Left ventricle myocardium inferior (tissue), 1 donor: ENCODE results near the gene DAG1. TPM values are rescaled to one million over a fixed set of nuclear protein-coding genes. Genes with fewer than 3 reads are reported as not detected.

ENCODE experiments used
- DNase-seq: peaks from one replicate; pipeline ENCODE4 v3.0.0-alpha.2; 2020
- H3K27ac ChIP-seq: fragments of 200-600 bp; replicated peaks from 2 replicates; pipeline ENCODE4 v1.8.0; 2021
- H3K27me3 ChIP-seq: fragments of 200-600 bp; 2 replicates; pipeline ENCODE4 v1.8.0; 2021; ENCODE audit warnings: low read depth
- H3K36me3 ChIP-seq: fragments of 200-600 bp; 2 replicates; pipeline ENCODE4 v1.8.0; 2021
- H3K4me1 ChIP-seq: fragments of 200-600 bp; 2 replicates; pipeline ENCODE4 v1.8.0; 2021
- H3K4me3 ChIP-seq: fragments of 200-600 bp; 2 replicates; pipeline ENCODE4 v1.8.0; 2021; ENCODE audit warnings: mild to moderate bottlenecking, moderate library complexity
- H3K9me3 ChIP-seq: fragments of 200-600 bp; replicated peaks from 2 replicates; pipeline ENCODE4 v1.8.0; 2021
- intact Hi-C: fragments of 100-400 bp; cut with micrococcal nuclease; formaldehyde crosslinking; loops from one replicate; pipeline ENCODE4 v1.11.0; 2022
- total RNA-seq: library from RNA; stranded (reverse); fragmentation: NEBNext Ultra II Directional; extraction: Animal tissue kit (Norgen Biotek cat#: 25700); gene quantifications from one replicate; pipeline ENCODE4 v1.2.1, GENCODE V29; 2021
- TF ChIP-seq, protein P1 (sequence below): fragments of 200-600 bp; IDR thresholded peaks from 2 replicates; pipeline ENCODE4 v1.8.0; 2021; ENCODE audit warnings: antibody characterized with exemption, mild to moderate bottlenecking, borderline replicate concordance
- donor health status: DM: no; HTN: yes; CAD: no; lungs with severe emphysema.

The DAG1 gene
- total RNA-seq, 1 donor from 2014 or later, result 117 TPM

- Histone ChIP-seq H3K27me3 (no peaks in the 10 kb centered on the region), H3K36me3 (peaks cover 45% of the 10 kb centered on the region), H3K27ac (no peak overlapping the region), H3K4me3 (no peak overlapping the region), H3K9me3 (no peaks in the 10 kb centered on the region), H3K4me1 (peaks cover 20% of the 10 kb centered on the region)
- no peak for DNase-seq
- intact Hi-C loops, result no loop called here
- TF ChIP-seq, protein P1, sequence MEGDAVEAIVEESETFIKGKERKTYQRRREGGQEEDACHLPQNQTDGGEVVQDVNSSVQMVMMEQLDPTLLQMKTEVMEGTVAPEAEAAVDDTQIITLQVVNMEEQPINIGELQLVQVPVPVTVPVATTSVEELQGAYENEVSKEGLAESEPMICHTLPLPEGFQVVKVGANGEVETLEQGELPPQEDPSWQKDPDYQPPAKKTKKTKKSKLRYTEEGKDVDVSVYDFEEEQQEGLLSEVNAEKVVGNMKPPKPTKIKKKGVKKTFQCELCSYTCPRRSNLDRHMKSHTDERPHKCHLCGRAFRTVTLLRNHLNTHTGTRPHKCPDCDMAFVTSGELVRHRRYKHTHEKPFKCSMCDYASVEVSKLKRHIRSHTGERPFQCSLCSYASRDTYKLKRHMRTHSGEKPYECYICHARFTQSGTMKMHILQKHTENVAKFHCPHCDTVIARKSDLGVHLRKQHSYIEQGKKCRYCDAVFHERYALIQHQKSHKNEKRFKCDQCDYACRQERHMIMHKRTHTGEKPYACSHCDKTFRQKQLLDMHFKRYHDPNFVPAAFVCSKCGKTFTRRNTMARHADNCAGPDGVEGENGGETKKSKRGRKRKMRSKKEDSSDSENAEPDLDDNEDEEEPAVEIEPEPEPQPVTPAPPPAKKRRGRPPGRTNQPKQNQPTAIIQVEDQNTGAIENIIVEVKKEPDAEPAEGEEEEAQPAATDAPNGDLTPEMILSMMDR, result no peak
Measured at GRCh38 chr3:49529567-49529966, 59.5 kb downstream of the DAG1 start.

DNA sequence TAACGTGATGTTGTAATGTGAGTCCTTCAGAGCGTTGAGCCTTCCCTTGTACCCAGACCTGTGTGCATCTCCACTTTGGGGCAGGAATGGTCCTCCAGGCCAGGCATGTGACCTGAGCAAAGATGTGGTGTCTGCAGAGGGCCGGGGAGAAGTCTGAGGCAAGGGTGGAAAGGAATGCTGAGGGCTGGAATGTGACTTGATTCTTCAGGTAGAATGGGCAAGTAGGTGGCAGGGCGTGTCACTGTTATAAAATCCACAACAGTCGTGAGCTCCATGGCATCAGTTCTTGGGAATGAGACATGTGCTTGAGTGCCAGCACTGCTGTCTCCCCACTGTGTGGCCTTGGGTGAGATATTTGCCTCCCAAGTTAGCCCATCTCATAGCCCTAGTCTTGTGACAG, 60.2 kb downstream of the DAG1 start:
- Histone ChIP-seq H3K9me3 (no peaks in the 10 kb centered on the region), H3K4me3 (no peak overlapping the region), H3K27me3 (no peaks in the 10 kb centered on the region), H3K36me3 (peaks cover 38% of the 10 kb centered on the region), H3K27ac (no peak overlapping the region), H3K4me1 (peaks cover 20% of the 10 kb centered on the region)
- intact Hi-C loops, result no loop called here
- DNase-seq, result no peak
- TF ChIP-seq, protein P1, result no peak

DNA sequence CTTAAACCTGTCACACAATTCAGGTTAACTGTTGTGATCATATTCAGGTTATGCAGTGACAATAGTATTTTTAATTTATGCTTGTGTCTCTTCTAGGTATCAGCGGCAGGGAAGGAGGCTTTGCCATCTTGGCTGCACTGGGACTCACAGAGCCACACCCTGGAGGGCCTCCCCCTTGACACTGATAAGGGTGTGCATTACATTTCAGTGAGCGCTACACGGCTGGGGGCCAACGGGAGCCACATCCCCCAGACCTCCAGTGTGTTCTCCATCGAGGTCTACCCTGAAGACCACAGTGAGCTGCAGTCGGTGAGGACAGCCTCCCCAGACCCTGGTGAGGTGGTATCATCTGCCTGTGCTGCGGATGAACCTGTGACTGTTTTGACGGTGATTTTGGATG, 60.6 kb downstream of the DAG1 start:
- H3K27me3 ChIP-seq, result no peaks in the 10 kb centered on the region
- no peak for DNase-seq

DNA sequence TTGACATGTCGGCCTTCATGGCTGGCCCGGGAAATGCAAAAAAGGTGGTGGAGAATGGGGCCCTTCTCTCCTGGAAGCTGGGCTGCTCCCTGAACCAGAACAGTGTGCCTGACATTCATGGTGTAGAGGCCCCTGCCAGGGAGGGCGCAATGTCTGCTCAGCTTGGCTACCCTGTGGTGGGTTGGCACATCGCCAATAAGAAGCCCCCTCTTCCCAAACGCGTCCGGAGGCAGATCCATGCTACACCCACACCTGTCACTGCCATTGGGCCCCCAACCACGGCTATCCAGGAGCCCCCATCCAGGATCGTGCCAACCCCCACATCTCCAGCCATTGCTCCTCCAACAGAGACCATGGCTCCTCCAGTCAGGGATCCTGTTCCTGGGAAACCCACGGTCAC, 61.2 kb downstream of the DAG1 start:
- DNase-seq, result no peak
- TF ChIP-seq, protein P1, result no peak
- Histone ChIP-seq H3K9me3 (no peaks in the 10 kb centered on the region), H3K27me3 (no peaks in the 10 kb centered on the region), H3K4me1 (peaks cover 20% of the 10 kb centered on the region), H3K4me3 (no peak overlapping the region), H3K36me3 (peaks cover 36% of the 10 kb centered on the region), H3K27ac (no peak overlapping the region)
- intact Hi-C loops, result no loop called here

More for the DNA sequence above, 60.6 kb downstream of the DAG1 start:
- H3K27ac ChIP-seq, result no peak overlapping the region
- H3K9me3 ChIP-seq, result no peaks in the 10 kb centered on the region
- intact Hi-C loops, result no loop called here
- peaks cover 36% of the 10 kb centered on the region for H3K36me3 ChIP-seq
- peaks cover 20% of the 10 kb centered on the region for H3K4me1 ChIP-seq
- H3K4me3 ChIP-seq, result no peak overlapping the region
- TF ChIP-seq, protein P1, result no peak

DNA sequence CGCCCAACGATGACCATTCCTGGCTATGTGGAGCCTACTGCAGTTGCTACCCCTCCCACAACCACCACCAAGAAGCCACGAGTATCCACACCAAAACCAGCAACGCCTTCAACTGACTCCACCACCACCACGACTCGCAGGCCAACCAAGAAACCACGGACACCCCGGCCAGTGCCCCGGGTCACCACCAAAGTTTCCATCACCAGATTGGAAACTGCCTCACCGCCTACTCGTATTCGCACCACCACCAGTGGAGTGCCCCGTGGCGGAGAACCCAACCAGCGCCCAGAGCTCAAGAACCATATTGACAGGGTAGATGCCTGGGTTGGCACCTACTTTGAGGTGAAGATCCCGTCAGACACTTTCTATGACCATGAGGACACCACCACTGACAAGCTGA, 61.6 kb downstream of the DAG1 start:
- Histone ChIP-seq H3K9me3 (no peaks in the 10 kb centered on the region), H3K27ac (no peak overlapping the region), H3K27me3 (no peaks in the 10 kb centered on the region), H3K36me3 (peaks cover 36% of the 10 kb centered on the region), H3K4me1 (peaks cover 20% of the 10 kb centered on the region), H3K4me3 (no peak overlapping the region)
- no peak for DNase-seq
- TF ChIP-seq, protein P1, result no peak
- intact Hi-C loops, result no loop called here

DNA sequence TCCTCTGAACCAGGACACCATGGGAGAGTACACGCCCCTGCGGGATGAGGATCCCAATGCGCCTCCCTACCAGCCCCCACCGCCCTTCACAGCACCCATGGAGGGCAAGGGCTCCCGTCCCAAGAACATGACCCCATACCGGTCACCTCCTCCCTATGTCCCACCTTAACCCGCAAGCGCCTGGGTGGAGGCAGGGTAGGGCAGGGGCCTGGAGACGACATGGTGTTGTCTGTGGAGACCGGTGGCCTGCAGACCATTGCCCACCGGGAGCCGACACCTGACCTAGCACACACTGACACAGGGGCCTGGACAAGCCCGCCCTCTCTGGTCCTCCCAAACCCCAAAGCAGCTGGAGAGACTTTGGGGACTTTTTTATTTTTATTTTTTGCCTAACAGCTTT, 63.0 kb downstream of the DAG1 start:
- TF ChIP-seq, protein P1, result no peak
- H3K4me1 ChIP-seq, result peaks cover 20% of the 10 kb centered on the region
- intact Hi-C loops, result no loop called here
- no peaks in the 10 kb centered on the region for H3K9me3 ChIP-seq
- DNase-seq, result no peak
- H3K36me3 ChIP-seq, result peaks cover 36% of the 10 kb centered on the region
- H3K4me3 ChIP-seq, result no peak overlapping the region
- H3K27ac ChIP-seq, result no peak overlapping the region
- H3K27me3 ChIP-seq, result no peaks in the 10 kb centered on the region
